HT-29 (cell line): ENCODE data around the gene NTNG1. TPM values are rescaled to one million over a fixed set of nuclear protein-coding genes. Genes with fewer than 3 reads are reported as not detected.

ENCODE experiments used
- DNase-seq: peaks from one replicate; pipeline ENCODE4 v3.0.0-alpha.2; 2015; ENCODE audit warnings: low spot score
- total RNA-seq: library from RNA; depleted of rRNA; stranded (reverse); fragments of >200 nt; shearing (Covaris generic); gene quantifications from 2 replicates; pipeline ENCODE4 v1.2.3, GENCODE V29; 2014

The NTNG1 gene
- total RNA-seq, 1 experiment from 2014 or later: not detected

DNA sequence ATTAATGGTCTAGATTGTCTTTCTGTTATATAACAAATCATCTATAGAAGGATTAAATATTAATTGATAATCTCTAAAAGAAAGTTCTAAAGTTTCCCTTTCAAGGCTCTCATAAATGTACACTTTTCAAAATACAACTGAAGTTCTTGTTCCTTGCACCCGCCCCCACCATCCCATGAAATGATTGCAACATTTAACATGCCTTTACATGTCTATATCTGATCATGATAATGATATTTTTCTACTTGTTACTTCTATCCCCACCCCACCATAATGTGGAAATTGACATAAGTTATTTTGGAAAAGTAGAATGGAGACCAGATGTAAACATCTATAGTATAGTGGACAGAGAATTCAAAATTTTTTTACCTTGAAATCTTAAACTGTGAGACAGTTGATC lies 186.6 kb downstream of the NTNG1 start:
- DNase-seq: no peak

DNA sequence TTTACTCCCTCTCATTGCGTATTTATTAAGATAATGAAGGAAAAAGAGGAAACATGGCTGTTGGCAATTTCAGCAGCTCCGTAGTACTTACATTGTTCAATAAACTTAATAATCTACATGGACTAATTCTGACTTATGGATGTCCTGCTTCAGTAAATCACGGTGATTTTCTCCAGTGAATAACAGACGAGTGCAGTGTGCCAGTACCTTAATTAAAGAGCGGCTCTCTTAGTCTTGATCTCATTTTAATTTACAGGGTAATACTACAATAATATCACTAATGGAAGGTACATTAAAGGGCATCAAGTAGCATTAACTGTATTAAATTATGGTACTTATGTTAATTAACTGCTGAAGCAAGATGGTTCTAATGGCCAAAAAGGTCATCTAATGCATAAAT lies 187.2 kb downstream of the NTNG1 start:
- DNase-seq: no peak

DNA sequence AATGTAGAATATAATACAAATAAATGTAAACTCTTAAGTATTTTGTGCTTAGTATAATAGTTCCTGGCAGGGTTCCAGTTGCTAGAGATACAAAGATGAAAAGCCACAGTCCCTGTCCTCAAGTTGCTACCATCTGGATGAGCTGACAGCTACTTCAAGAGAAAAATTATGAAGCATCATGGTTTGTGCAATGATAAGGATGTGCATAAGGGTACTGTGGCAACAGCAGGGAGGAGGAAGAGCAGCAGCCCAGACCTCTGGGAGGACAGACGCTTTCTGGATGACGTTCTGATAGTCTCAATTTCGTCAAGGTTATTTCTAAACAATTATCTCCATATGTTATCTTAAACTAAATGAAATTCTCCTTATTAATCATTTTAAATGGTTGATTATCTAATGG lies 198.9 kb downstream of the NTNG1 start:
- no peak for DNase-seq

DNA sequence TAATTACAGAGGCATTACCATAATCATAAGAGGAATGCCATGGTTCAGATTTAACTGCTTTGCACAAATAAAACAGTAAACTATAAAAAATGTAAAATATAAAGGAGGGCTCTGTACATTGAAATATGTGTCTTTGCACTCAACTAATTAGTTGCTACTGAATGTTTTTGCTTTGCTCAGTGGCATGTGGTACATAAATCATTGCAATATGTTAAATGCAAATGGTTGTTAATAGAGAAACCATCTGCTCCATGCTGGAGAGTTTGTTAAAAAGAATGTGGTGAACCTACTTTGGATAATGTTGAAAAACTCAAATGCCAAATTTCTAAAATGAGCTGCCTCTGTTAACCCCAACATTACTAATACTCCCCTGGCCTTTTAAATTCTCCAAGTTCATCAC lies 201.5 kb downstream of the NTNG1 start:
- no peak for DNase-seq

DNA sequence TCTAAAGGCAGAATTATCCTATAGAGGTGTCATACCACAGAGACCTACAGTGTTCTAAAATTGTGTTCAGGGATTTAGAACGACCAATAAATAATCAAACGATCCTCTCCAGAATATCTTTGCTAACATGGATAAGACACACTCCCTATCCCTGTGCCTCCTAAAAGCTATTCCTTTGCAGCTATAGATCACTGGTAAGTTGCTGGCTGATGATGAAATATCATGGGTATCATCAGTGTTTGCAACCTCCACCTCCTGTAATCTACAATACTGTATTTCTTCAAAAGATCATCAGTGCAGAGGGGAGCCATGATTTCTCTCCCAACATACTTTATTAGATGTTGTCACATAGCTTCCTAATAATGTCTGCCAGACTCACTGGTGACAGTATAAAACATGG lies 201.9 kb downstream of the NTNG1 start:
- no peak for DNase-seq

DNA sequence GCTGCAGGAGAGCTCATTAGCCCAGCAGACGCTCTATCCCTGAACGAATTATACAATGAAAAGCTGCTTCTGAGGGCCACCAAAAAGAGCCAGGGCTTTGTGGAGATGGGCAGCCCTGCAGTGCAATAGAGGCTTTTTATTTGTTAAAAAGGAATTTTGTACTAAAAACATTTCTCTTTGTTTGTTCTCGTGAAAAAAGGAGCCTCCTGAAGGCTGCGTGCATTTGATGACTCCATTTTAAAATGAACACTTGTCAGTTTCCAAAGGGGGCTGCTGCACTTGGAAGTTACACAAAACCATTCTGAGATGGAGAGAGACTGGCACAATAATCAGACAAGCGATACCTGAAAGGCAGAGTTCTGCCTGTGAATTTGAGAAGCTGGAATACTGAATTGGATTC lies 202.8 kb downstream of the NTNG1 start:
- no peak for DNase-seq

DNA sequence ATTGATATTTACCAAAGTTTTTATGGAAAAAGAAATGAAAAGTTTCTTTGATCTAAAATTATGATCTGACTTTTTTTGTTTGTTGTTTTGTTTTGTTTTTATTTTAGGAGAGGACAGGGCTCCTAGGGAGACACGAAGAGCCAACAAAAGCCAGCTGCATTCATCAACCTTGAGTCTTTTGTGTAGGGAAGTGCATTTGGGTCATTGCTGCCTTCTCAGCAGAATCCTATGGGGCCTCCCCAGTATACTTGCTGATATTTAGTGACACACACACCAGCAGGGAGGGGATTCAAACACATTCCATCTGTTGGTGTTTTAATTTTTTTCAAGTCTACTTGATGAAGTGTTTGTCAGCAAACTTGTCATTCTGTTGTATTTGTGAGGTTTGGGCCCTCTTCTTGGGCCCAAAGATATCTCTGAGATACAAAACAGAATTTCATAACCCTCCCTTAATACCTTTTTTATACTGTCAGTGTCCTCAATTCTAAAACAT lies 203.5 kb downstream of the NTNG1 start:
- DNase-seq: no peak

DNA sequence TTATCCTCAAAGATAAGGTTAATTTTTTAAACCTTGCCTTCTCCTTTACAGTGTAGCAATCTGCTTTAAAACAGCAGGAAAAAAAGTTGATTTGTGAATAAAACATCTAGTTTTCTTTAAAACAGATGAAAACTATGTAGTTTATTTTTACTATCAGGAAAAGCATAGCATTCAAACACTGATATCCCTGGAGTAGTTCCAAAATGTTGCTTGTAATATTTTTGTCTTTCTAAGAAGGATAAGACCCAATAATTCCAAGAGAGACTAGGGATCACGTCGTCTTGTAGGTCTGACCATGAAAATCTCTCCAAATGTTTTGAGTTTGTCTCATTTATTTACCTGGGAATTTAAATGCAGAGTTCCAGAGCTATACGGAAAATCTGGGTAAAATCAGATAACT lies 204.0 kb downstream of the NTNG1 start:
- no peak for DNase-seq

DNA sequence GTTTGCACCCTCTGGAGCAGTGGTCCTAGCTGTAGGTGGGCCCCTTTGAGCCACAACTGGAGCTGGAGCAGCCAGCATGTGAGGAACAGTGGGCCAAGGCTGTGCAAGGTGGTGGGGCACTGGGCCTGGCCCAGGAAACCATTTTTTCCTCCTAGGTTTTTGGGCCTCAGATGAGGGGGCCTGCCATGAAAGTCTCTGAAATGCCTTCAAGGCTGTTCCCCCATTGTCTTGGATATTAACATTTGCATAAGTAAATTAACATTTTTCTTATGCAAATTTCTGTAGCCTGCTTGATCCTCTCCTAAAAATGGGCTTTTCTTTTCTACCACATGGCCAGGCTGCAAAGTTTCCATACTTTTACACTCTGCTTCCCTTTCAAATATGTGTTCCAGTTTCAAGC lies 212.0 kb downstream of the NTNG1 start:
- DNase-seq: no peak

DNA sequence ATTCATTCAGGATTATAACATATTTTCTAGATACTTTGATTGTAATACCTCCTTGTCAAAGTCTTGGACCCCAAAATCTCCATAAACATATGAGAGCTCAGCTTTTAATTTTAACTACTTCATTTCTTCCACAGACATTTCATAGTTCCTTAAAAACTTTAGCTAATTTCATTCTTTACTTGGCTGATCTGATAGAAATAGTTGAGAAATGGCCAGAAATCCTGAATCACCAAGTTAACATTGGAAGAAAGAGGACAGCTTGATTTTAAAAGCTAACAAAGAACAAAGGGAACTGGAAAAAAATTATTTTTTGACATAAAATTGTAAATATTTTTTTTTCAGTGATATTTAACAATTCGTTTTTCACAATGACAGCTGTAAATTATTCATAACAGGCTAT lies 216.5 kb downstream of the NTNG1 start:
- no peak for DNase-seq

DNA sequence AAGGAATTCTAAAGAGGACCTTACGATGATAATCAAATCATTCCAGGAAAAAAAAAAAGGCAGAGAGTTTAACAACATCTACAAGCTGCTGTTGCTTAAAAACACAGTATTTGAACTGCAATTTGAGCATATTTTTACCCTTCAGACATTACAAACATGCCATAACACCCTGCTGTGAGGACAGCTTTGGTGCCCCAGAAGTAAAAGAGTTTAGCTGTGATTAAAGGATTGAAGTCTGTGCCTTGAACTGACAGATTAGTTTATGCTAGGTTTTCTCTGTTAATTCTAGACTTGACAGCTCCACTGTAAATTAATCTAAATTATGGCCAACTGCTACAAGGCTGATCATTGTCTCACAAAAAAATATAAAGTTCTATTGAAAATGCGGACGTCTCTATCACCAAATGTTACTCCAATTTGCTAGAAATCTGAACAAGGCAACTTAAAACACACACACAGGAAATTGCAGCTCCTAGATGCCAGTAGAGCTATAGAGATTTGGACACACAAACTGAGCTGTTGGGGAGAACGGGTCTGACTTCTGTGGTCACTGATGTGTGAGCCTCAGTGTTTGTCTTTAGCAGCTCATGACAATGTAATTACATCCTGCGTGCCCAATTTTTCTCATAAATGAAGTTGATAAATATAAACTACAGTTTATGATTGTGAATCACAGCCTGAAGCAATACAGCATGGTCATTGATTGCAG lies 217.9 kb downstream of the NTNG1 start:
- DNase-seq: no peak

DNA sequence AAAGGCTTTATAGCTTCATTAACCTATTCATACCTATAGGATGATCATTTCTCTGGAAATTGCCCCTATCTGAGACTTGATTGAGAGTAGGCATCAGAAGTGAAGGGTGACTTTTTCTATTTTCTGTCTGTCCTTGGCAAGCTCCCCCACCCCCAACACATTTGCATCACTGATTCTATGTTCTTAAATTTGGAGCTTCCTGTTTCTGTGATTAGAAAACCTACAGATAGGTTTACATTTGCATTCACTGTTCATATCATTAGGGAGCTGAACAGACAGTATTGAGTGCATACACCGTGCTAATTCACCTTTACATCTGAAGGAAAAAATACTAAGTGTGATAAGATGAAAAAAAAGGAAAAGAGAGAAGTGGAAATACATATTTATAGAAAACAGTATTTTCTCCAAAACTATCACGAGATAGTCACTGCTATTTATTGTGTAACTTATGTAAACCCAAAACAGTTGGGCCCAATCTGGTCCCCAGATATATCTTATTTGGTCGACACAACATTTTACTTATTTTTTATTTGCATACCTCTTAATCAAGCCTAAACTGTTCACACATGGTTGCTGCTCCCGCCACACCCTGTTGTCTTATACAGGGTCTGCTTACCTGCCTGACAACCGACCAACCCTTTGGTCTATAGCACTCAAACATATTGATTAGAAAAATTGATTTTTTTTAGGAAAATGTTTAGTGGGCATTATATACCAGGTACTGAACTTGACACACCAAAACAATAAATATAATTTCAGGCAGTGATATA lies 218.8 kb downstream of the NTNG1 start:
- no peak for DNase-seq

DNA sequence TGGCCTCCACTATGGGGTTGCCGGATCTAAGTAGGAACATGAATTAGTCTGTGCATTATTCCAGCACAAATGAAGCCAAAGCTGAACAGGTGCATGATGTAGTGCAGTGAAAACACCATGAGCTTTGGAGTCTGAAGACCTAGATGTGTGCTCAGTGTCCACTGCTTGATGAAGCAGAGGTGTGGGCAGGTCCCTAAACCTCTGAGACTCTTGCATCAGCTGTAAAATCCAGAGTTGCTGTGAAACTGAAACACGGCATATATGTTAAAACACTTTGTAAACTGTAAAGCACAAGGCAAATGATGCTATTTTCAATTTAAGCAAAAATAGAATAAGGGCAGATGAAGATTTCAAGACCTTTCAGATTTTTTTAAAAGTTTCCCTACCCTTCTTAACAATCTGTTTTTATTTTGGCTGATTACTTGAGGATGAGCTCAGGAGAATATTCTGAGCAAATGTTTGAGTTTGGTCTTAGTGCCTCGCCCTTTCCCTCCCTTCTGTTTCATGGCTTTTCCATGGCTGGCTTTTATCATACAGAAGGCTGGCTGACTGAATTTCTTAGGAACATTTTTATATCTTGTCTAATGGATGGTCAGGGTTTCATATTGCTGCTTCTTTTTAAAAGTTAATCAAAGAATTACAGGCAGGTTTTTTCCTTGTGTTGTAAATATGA lies 221.8 kb downstream of the NTNG1 start:
- no peak for DNase-seq

DNA sequence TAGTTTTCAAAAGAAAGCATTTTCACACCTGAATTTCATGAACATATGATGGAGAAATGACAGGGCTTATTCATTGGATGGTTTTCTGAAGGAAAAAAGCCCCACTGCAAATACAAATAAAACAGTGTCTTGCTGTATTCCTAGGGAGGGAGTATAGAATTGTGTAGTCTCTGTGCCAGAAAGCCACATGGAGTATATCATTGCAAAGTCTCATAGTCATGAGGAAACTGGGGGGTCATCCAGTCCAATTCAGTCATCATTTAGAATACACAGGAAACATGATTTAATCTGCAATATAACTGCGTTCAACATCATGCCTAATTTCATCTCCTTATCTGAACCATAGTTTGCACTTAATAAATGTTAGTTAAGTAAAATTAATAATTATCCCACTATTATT lies 222.3 kb downstream of the NTNG1 start:
- DNase-seq: no peak

DNA sequence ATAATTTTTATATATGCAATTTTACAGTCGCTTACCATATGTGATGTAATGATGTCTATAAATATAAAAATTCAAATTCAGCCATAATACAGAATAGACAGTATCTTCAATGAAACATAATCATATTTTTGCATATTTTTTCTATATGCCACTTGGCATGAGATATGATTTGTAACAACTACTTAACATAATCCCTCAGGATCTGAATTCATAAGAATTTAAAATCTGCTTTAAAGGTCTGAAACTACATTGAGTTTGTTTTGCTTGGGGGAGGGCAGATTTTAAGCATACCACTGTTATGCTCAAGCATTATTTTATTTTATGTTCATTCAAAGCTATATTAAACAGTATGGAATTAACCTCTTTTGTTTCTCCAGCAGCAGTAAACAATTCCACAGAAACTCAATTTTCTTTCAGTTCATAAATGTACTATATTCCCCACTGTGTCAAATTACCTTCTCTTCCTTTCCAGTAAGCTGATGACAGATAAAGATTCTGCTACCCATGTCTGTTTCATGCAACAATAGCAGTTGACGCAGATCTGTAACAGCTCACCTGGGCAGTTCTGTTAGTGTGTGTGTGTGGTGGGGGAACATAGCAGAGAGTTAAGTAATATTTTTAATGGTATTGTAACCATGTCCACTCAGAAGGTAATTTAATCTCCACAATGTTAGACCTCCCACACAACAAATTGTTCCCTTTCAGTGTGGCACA lies 224.8 kb downstream of the NTNG1 start:
- DNase-seq: no peak

DNA sequence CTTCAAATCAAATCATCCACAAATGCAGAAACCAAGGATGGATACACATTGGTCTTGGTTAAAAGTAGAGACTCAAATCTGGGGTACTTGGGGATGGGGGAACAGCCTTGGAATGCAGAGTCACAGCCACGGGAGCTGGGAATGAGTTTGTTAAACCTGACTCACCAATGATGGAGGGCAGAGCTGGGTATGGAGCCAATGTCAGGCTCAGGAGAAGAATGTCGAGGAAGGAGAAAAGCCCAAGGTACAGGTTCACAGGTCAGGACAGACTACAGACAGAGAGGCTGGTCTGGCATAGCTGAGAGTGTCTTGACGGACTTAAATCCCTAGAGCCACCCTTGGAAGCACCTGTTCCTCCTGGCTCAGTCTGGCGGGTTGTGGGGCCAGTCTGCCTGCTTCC lies 237.6 kb downstream of the NTNG1 start:
- no peak for DNase-seq

DNA sequence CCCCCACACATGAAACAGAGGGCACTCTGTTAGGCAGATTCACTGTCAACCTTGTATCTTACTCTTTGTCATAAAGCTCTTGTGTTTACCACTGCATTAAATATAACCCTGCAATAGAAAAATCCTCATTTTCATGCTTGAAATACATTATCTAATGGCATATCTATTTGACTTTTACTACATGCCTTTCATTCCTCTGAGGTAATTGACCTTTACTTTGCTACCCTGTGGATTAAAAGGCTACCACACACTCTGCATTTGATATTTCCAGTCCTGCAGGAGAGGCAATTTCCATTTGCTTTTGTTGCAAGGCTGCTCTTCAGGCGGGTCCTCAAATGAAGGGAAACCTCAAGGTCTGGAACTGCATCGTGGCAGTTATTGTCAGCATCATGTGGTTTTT lies 238.0 kb downstream of the NTNG1 start:
- DNase-seq: no peak

DNA sequence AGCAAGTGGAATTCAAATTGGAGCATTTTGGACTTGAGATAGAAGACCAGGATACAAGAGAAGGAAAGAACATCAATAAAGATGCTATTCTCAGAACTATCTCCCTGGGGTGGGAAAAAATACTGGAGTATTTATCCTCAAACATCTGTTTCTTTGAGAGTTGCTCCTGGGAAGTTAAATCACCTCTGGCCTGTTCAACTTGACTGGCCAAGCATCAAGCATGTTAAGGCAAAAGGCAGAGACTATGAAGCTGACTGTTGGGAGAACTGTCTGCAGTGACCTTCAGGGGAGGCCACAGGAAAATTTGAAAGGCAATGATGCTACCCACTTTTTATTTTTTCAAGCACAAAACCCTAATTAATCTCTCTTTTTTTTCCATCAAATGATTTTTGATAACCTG lies 239.0 kb downstream of the NTNG1 start:
- no peak for DNase-seq

DNA sequence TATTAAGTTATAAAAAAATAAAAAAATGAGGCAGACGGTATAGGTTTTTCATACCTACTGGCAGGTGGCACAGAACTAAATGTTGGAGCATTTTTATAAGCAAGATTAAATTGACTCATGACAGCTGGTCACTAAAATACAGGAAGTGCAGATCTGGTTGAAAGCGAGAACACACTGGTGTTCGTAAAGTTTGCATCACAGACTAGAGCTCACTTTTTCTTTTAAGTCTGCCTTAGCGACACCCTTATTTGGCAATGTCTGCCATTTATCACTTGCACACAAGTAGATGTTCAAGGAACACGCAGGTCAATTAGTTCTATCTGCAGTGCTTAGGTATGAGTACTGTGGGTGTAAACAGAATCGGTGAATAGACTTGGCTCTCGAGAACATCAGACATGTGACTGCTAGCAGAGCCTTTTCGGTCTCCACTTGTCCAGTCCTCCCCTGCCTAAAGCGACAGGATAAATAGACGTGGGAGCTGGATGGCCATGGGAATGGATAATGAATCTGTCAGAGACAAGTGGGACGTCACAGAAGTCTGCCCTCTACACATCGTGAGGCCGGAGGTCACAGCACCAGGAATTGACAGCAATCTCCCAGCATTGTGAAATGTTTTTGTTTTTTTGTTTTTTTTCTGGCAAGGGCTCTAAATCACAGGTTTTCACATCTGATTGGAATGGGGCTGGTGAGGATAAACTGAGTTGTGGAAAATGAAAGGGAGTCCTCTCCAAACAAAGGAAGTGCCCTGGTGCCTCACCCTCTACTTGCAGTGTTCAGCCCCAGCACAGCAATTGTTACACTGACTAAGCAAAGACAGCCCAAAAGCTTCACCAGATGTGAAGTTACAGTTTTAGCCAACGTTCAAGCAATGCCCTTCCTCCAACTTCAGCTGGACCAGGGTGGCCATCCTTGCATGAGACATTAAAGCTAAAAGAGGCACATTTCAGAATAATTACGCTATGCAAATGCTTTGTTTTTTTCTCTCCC lies 248.9 kb downstream of the NTNG1 start:
- DNase-seq: no peak

DNA sequence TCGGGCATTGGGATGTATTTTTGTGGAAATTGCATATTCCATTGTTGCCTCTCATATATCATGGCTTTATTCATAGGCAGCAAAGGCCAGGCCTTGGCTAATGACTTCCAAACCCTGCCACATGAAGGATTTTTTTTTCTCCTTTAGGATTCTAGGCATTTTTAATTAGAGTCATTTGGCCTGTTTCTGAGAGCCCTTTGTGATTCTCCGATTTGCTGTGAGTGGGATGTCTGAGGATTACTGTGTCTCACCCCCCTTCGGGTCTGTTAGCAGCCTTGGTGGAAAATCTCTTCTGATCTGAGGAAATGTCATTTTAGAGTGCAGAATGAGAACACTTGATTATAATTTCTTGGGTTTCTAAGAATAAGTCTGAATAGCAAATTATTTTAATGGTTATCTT lies 253.5 kb downstream of the NTNG1 start:
- DNase-seq: no peak

DNA sequence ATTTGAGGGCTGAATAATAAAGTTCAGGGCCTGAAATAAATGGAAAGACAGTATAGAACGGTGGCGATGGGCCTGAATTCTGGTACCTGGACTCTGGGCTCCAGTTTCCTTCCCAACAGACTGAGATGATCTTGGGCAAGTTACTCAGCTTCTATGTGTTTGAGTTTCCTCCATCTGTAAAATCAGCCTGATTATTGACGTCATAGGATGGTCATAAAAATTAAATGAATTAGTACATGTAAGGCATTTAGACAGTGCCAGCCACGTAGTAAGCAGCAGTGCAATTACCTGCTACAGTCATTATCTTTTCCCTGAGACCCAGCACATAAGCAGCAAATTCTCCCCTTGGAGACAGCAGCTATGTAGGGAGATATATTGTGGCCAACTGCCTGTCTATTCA lies 260.9 kb downstream of the NTNG1 start:
- no peak for DNase-seq
